Measurements from ENCODE around the gene ARHGAP26.

The ARHGAP26 gene

DNA sequence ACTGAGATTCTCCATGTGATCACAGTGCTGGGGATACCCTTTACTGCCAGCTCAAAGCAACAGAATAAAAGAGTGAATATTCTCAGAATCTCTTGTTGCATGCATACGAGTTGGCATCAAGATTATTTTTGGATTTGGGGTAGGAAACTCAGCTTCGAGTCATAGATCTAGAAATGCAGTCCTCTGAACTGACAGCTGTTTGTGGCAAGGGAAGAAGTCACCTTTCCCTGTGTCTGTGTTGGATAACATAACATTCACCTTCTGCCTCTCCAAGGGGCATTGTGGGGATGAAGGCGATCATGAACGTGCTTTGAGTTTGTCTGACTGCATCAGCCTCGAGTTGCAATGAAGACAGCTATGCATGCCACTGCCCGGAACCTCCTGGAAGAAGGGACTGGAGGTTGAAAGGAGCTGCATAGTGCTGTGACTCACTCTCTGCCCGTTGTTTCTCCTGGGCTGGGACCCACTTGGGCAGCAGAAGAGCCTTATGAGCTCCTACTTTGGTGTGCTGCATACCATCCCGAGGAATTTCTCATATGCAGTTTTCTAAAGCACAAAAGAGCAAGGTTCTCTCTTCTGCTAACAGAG lies 231.7 kb downstream of the ARHGAP26 start:
- DNase-seq: peak in 1 of 2 experiments; percentile 35

DNA sequence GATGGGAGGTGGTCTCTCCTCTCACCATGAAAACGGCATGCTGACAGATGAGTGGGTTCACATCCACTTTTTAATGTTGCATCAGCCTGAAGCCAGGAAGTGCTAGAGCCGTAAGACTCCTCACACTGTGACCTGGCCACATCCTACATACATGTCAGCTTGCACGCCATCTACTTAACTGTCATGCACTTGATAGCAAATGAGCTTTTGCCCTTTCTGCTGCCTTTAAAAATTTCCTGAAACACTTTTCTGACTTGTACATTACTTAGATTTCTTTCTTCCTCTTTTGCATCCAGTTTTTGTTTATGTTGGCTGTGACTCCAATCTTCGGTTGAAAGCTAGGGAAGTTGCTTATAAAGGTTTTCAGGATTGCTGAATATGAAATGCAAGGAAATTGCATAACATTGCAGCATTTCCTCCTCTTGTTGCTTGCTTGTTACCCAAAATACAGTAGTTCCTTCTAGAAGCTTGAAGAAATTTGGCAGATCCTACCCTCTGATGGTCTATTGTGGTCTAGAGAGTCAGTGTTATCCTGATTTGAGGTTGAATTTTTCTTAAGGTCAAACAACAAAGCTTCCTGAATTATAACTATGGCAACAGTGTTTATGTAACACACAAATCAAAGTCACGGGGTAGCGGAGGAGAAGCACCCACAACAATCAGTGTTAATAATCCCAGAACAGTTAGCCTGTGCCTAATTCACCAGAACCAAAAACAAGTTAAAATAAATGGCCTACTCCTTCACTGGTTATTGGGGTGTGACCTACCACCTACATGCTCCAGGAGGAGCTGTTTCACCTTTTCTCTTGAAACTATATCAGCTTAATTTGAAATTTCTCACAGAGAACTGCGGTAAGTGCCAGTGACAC lies 232.5 kb downstream of the ARHGAP26 start:
- peak in 1 of 2 experiments; percentile 61 for DNase-seq

GRCh38 chr5:143003328-143003636 lies 233.1 kb downstream of the ARHGAP26 start:
- DNase-seq: no peak

DNA sequence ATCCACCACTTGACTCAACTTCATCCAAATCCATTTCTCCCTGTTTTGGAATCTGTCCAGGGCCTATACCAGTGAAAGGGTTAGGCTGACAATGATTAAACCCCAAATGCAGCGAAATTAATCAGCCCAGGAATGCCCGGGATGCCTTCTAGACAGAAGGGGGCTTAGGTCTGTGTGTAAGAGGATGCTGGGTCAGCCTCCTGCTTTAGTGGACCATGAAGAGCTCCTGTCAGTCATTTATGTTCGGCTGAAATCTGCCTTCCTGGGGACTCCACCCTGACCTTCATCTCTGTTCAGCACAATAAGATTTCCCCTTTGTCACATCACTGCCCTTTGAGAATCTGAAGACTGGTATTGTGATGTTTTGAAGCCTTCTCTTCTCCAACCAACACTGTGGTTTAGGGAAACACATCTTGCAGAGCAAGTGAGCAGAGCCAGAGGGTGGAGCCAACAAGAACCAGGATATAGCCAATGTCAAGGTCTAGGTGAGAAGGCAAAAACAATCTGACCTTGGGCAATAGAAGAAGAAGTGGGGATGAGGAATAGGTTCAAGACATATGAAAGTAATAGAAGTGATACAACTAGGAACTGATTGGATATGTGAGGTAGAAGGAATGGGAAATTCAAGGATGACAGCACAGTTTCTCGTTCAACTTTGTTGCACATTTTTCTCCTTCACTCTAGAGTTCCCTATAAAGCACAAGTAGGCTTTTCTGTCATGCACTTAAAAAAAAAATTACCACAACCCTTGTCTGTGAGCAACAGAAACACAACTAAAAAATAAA lies 234.4 kb downstream of the ARHGAP26 start:
- DNase-seq: no peak

- DNase-seq: no peak
Observed at GRCh38 chr5:143006501-143006900, 236.3 kb downstream of the ARHGAP26 start.

GRCh38 chr5:143008032-143008431 lies 237.9 kb downstream of the ARHGAP26 start:
- DNase-seq: no peak

GRCh38 chr5:143008809-143009521 lies 238.8 kb downstream of the ARHGAP26 start:
- peak; percentile 69 to 77 for DNase-seq

DNA sequence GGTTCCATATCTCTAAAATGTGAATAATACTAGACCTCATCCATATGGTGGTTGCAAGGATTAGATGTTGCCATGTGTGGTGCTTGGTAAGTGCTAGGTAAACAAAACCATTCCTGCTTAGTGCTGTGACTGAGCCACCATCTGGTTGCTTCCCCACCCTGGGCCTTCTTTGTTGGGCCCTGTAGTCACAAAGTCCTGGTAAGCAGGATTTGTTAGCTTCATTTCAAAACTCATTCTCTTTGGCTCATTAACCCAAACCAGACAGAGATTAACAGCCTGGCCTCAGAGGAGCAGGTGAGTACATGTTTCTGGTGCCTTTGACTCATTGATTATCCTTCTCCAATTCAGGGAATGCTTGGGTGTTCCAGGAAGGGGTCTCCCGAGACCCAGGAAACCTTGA lies 240.2 kb downstream of the ARHGAP26 start:
- DNase-seq: no peak

GRCh38 chr5:143011585-143011984 lies 241.4 kb downstream of the ARHGAP26 start:
- DNase-seq: no peak

GRCh38 chr5:143013176-143013891 lies 243.2 kb downstream of the ARHGAP26 start:
- DNase-seq: no peak

DNA sequence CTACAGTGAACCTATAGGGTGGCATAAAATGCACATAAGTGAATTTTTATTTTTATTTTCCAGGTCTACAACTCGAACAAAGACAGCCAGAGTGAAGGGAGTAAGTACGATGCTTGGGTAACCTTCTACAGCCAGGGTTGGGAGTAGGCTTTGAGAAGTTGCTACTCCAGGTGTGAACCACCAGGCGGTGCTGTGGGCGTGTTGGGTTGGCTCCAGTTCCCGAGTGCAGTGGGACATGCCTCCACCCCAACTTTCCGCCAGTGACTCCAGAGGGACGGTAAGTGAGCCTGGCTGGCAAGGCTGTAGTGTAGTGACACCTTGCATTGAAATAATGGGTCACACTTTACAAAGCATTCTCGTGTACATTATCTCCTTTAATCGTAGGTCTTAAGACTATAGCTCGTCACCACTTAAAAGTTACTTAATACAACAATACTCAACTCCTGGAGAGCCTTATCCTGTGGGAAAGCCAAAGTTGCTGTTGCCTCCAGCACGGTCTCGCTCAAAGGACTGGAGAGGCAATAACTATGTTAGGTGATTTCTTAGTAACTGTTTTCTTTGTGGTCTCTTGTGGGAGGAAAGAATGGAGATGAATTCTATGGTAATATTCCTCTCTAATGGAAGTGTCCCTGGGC lies 244.0 kb downstream of the ARHGAP26 start:
- peak; percentile 51 to 60 for DNase-seq

DNA sequence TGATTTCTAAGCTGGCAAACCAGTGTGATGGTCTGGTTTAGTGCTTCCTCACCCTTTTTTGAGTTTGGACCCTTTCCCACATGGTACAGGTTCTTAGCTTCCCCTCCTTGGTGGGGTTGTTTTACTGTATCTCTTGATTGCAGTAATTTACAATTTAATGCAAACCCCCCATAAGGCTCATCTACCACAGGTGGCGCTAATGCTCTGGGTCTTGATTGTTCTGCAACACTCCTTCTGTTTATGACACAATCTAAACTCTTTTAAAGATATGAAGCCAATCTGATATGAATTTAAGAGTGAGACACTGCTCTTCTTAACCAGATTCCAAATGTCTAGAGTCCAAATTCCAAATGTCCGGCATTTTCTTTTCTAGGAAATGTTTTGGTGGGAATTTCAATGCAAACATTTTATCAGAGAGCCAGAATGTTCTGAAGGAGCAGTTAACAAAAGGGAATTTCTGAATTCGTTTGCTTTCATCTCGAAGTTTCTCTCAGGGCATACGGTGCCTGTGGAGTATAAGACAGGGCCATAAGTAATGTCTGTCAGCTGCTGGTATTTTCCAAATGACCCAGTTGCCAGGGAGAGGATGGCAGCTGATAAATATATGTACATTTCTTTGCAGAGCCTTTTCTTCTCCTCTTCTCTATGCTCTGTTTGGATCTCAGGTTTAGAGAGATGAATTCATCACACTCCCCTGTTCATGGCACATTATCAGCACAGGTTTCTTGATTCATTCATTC lies 246.8 kb downstream of the ARHGAP26 start:
- peak; percentile 55 to 68 for DNase-seq

DNA sequence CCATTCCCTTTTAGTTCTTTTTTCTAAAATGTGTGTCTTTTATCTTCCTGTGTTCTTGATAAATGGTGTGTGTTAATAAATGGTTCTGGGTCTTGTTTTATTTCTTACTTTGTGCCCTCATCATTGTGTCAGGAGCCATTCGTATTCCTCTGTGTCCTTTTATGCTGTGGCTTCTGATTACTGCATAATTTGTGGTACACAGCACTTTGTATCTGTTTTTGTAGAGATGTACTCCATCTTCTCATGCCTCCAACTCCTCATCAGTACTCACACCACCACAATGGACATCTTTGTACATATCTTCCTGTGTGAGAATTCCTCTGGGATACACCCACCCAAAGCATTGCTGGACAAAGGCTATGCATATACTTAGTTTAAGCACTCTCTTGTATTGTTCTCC lies 247.4 kb downstream of the ARHGAP26 start:
- DNase-seq: no peak

DNA sequence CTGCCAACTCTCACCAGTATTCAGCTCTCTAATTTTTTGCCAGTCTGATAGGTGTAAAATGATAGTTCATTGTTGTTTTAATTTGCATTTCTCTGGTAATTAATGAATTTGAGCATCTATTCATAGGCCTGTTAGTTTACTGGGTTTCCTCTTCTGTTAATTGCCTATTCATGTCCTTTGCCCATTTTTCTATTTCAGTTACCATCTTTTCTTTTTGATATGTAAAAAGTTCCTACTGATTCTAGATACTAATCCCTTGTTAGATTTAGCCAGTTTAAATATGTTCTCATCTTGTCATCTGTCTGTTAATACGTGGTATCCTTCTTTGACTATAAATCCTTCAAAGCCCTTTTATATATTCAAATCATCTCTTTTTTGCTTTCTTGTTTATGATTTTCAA lies 247.8 kb downstream of the ARHGAP26 start:
- no peak for DNase-seq

DNA sequence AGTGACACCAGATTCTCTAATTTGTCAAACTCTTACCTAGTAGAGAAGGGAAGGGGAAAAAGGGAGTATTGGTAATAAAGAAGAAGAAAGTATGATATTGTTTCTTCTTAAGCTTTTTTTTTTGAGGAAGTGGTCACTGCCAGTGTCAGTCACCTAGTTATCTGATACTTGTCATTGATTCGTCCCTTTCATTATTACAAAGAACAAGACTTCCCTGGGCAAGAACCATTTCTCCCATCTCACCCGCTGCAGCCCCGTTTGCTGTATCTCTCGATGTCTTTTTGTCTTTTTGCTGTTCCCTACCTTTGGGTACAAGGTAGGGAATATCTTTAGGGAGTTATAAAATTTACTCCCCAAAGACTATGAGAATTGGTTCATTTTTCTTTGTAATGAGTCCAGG lies 249.0 kb downstream of the ARHGAP26 start:
- DNase-seq: no peak

- peak in 1 of 2 experiments; percentile 25 for DNase-seq
Observed at GRCh38 chr5:143019614-143020515, 249.7 kb downstream of the ARHGAP26 start.

DNA sequence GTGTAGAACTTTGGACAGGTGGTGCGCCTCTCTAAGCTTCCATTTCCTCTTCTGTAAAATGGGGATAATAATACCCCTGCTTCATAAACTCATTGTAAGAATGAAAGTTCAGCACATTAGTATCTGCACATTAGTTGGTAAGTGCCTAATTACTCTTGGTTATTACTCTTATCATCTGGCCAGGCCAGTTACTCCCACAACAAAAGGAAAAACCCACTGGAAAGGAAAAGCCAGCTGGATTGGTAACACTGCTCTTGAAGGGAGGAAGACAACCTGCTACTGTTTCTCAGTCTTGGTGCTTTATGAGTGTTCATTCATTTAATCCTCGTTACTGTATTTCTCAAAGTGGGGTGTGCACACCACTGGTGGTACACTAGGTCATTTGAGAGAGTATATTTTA lies 251.4 kb downstream of the ARHGAP26 start:
- DNase-seq: no peak

DNA sequence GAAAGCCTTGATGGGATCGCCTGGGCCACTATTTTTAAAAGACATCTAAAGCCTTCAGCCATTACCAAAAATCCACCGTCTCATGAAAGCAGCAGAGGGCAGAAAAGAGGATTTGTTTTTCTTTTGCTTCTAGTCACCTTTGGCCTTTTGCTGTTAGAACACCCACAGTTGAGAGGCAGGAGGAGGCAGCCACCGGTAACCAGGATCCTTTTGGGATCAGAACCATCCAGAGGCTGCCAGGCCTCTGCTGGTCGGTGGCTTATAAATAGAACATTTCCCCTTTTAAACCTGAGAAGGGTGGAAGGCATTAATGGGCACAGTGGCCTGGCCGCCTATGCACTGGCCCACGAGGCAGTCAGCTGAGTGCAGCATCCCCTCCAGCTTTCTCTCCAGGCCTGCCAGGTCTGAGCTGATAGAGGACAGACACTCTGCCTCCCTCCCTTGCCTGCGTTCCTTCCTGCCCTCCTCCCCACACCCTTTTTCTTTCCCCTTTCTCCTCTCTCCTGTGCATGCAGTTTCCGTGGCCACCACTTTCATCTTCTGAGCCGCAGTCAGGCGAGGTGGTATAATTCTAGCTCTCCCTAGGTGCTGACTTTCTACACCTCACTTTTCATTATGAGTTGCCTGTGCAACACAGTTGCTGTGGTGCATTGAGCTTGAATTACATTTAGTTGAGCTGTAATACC lies 253.4 kb downstream of the ARHGAP26 start:
- DNase-seq: peak; percentile 57 to 70

DNA sequence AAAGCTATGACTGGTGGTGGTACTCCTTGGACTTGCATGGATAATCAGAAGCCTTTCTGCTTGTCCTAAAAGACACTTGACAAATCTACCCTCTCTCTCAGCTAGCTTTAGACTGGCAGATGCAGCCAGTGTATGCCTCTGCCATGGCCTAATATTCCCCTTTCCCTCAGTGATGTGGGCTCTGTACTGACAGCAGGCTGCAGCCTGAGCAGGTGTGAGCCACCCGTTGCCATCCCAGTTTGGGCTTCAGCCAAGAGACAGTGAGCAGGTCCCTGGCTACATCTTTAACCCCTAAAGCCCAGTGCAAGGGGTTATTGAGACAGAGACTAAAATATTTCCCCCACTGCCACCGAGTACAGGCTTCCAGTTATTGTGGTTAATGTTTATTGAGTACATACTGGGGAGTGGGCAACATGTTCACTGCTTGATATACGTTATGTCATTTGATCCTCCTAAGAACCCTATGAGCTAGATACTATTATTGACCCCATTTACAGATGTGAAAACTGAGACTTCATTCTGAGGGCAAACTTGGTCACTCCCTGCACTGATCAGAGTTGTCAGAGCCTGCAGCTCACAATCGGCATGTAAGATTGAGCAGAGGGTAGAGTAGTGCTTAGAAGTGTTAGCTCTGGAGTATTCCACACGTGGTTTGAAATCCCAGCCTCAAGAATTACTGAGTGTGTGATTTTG lies 254.2 kb downstream of the ARHGAP26 start:
- DNase-seq: no peak
